PC-9 (cell line): ENCODE results near the gene WDR72.

Source experiments
- CTCF ChIP-seq: fragments of 200-600 bp; sonication (generic); conservative IDR thresholded peaks from 2 replicates; pipeline ENCODE4 v1.6.1; 2017; ENCODE audit warnings: mixed run types, antibody characterized with exemption, mild to moderate bottlenecking, moderate library complexity
- EZH2 ChIP-seq: fragments of 200-600 bp; sonication (generic); IDR thresholded peaks from 2 replicates; pipeline ENCODE4 v1.8.0; 2017; ENCODE audit warnings: antibody characterized with exemption, low read depth

- TF ChIP-seq CTCF (no peak), EZH2 (no peak)
Measured at GRCh38 chr15:53506370-53506769, 253.1 kb downstream of the WDR72 start.
